SK-N-MC (cell line): ENCODE data around the gene RNF126.

Source experiments
- EZH2 ChIP-seq: fragments of 200-600 bp; sonication (generic); IDR thresholded peaks from one replicate; pipeline ENCODE4 v1.6.1; 2017; ENCODE audit warnings: antibody characterized with exemption
- POLR2AphosphoS5 ChIP-seq: IDR thresholded peaks from 2 replicates; pipeline ENCODE4 v1.6.1; 2012; ENCODE audit warnings: mild to moderate bottlenecking, low read depth, low read length, borderline replicate concordance

- TF ChIP-seq EZH2: no peak
- TF ChIP-seq POLR2AphosphoS5: no peak
Observed at GRCh38 chr19:616747-617526, 46.1 kb downstream of the RNF126 start.
